Sigmoid colon (tissue), 4 donors: ENCODE data around the gene TMEM184B.

Experiments
- CTCF ChIP-seq, 4 experiments: fragments of 450-650 bp in 3 of 4; fragments of 200-600 bp in 1 of 4; IDR thresholded peaks; one replicate each; pipeline ENCODE4 v1.5.1; 2016 to 2019; ENCODE audit warnings: antibody characterized with exemption in 4 of 4, mild to moderate bottlenecking in 3 of 4, moderate library complexity in 2 of 4
- EP300 ChIP-seq, 4 donors: sonication (generic); formaldehyde crosslinking; IDR thresholded peaks; one replicate each; pipeline ENCODE4 v1.6.1; 2017; ENCODE audit warnings: antibody characterized with exemption in 4 of 4
- POLR2AphosphoS5 ChIP-seq, 4 donors: sonication (generic); formaldehyde crosslinking; IDR thresholded peaks; one replicate each; pipeline ENCODE4 v1.6.1; 2017; ENCODE audit warnings: antibody characterized with exemption in 4 of 4

- TF ChIP-seq POLR2AphosphoS5 (IDR thresholded peaks at IDR 0.05), result peak; percentile 32 to 78 (median 68)
- TF ChIP-seq EP300 (IDR thresholded peaks at IDR 0.05), result no peak
- TF ChIP-seq CTCF (IDR thresholded peaks at IDR 0.05), result no peak
These were observed 43.7 kb upstream of the TMEM184B start for GRCh38 chr22:38316364-38317121.
